ENCODE measurements around the gene ADAMTS14. TPM values are rescaled to one million over a fixed set of nuclear protein-coding genes. Genes with fewer than 3 reads are reported as not detected.

ADAMTS14 gene
- total RNA-seq, 1 donor, result 3.0 TPM

GRCh38 chr10:70809011-70809611 is 136.8 kb downstream of the ADAMTS14 start:
- DNase-seq (ENCODE audit: low read depth in 2 of 3, low spot score in 2 of 3), result no peak

GRCh38 chr10:70809726-70810125 is 137.4 kb downstream of the ADAMTS14 start:
- DNase-seq (ENCODE audit: low read depth in 2 of 3, low spot score in 2 of 3), result no peak

DNA sequence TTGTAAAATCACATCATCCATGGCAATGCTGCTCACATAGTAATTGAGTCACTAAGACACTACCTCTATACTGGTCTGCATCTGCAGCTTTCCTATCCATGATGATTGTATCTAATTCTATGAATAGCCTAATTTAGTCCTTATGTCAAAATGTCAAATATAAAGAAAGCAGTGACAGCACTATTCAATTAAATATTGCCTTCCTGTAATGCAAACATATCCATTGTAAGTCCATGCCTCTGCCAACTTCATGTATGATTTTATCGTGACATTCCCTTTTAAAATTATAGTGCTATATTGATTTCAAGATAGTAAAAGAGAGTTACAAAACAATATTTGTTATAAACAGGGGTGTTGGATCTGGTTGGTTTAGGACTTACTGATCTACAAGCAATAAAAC is 138.7 kb downstream of the ADAMTS14 start:
- DNase-seq (ENCODE audit: low read depth in 2 of 3, low spot score in 2 of 3), result no peak

DNA sequence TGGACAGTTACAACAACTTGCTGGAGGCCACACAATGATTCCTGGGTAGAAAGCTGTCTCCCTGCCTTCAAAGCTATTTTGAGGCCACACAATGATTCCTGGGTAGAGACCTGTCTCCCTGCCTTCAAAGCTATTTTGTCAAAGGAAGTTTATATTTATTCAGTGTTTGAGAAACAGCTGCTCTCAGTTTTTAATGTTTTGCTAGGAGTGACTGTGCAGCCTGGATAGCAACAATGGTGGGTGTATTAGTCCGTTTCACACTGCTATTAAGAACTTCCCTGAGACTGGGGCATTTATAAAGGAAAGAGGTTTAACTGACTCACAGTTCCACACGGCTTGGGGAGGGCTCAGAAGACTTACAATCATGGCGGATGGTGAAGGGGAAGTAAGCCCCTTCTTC is 139.6 kb downstream of the ADAMTS14 start:
- DNase-seq (ENCODE audit: low read depth in 2 of 3, low spot score in 2 of 3), result no peak

Small RNAs within 50 kb of the gene (small RNA-seq; reads per million reads assigned to genes)
- gene RPS26P40, result not detected

Other genes starting within 250 kb of the ADAMTS14 start
- not detected for gene NODAL, start 230.8 kb upstream of the ADAMTS14 start, total RNA-seq
- 4.8 TPM for gene PALD1, start 193.7 kb upstream of the ADAMTS14 start, total RNA-seq
- 0.81 TPM for gene PRF1, start 69.8 kb upstream of the ADAMTS14 start, total RNA-seq
- gene TBATA, start 112.9 kb downstream of the ADAMTS14 start, total RNA-seq, result not detected
- 15.6 TPM for gene SGPL1, start 143.4 kb downstream of the ADAMTS14 start, total RNA-seq
- gene PCBD1, start 216.1 kb downstream of the ADAMTS14 start, total RNA-seq, result 40.4 TPM

Data from hematopoietic multipotent progenitor cell (in vitro differentiated cells).